ENCODE results near the gene CCDC200.
A peak's percentile ranks its signal among the peaks of the same experiment; 100 is the strongest.
"Not testable (repeated sequence)": the region's sequence is repeated elsewhere in the genome, so short reads cannot be mapped to it uniquely, and the experiment has no call there.

The CCDC200 gene

DNA sequence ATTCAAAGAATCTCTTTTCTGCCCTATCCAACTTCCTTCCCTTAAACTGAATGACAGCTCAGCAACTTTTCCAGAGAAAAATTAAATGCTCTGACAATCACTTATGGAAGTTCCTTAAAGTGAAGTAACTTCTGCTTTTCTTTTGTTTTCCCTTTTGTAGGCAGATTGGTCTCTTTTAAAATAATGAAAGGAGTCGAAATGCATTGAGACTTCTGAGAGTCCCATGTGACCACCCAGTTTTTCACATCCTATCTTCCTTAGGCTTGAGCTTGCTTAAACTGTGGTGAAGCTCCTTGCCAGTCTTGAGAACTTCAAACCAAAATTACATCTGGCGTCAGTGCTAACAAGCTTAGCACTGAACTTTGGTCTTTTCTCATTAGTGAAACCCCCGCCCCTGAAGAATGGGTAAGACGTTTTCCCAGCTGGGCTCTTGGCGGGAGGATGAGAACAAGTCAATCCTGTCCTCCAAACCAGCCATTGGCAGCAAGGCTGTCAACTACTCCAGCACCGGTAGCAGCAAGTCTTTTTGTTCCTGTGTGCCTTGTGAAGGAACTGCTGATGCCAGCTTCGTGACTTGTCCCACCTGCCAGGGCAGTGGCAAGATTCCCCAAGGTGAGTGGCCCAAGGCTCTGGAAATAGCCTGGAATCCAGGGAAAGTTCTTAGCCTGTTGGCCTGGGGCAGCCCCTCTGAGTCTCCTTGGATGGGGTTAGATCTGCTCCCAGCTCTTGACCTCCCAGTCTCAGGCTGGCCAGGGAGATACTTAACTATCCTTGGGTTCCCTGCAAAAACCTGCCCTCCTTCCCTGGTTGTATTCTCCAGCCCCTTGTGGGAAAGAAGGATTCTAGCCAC lies 15.6 kb downstream of the CCDC200 start:
- peak overlapping the region; percentile 82 for H3K9ac ChIP-seq (ENCODE audit: low read depth, low read length)

DNA sequence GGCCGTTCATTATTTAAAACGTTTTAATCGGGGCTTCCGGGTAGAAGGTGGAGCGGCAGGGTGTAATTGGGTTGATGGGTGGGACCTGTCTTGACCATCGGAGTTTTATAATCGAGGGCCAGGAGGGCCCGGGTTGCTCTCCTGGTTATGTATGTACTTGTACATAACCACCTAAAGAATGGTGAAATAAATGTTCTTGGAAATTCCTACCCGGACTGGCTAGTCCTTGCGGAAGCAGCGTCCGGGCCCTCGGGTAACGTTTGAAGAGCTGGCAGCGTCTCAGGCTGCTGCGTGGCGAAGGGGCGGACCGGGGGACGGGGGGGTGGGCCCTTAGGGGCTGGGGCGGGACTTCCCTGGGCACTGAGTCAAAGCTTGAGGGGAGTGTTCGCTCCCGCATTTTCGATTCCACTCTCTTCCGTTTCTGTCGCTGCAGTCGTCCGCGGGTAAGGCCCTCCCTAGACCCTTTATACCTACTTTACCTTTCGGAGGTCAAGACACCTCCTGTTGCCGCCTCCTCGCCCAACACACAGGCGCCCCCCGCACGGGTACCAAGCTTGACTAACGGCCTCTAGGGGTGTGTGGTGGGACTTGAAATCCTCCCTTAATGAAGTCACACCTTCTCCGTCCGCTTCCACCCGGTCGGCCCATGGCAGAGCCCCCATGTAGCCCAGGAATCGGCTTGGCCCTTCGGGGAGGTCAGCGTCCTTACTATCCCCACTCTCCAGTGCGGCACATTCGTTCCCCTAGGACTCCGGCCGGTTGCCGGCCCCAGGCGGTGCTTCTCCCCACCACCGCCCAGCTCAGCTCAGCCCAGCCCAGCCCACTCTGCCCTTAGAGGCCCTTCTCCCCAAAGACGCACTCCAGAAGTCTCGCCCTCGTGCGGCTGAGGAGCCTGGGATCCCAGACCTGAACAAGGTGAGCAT lies 16.7 kb downstream of the CCDC200 start, which contains the start of gene TMEM106A:
TMEM106A (plus strand) TSS at position 396 of the 923 bp plus-strand sequence. CDS start 1,167 bp downstream, outside the sequence.
- peak within 1 kb of the TSS; percentile 82 for H3K9ac ChIP-seq (ENCODE audit: low read depth, low read length)
- H3K27me3 ChIP-seq (ENCODE audit: control insufficient read depth, insufficient read depth, low read length): no peaks in the 10 kb centered on the region
- H3K4me3 ChIP-seq (ENCODE audit: low read length): peak within 1 kb of the TSS; percentile 86
- H3K4me2 ChIP-seq (ENCODE audit: low read length): peak within 1 kb of the TSS; percentile 99
- H3K36me3 ChIP-seq (ENCODE audit: insufficient read depth, low read length): peaks cover 55% of the 10 kb centered on the region
- H3K9me3 ChIP-seq (replicated peaks; ENCODE audit: low read length): no peaks in the 10 kb centered on the region
- H3K4me1 ChIP-seq (ENCODE audit: control insufficient read depth, insufficient read depth, low read length): peaks cover 28% of the 10 kb centered on the region

More for the DNA sequence above, 15.6 kb downstream of the CCDC200 start:
- H3K36me3 ChIP-seq (ENCODE audit: insufficient read depth, low read length): peaks cover 56% of the 10 kb centered on the region
- no peaks in the 10 kb centered on the region for H3K27me3 ChIP-seq (ENCODE audit: control insufficient read depth, insufficient read depth, low read length)
- peaks cover 28% of the 10 kb centered on the region for H3K4me1 ChIP-seq (ENCODE audit: control insufficient read depth, insufficient read depth, low read length)
- H3K4me3 ChIP-seq (ENCODE audit: low read length): peak overlapping the region; percentile 86
- no peaks in the 10 kb centered on the region for H3K9me3 ChIP-seq (replicated peaks; ENCODE audit: low read length)
- H3K4me2 ChIP-seq (ENCODE audit: low read length): peak overlapping the region; percentile 99

DNA sequence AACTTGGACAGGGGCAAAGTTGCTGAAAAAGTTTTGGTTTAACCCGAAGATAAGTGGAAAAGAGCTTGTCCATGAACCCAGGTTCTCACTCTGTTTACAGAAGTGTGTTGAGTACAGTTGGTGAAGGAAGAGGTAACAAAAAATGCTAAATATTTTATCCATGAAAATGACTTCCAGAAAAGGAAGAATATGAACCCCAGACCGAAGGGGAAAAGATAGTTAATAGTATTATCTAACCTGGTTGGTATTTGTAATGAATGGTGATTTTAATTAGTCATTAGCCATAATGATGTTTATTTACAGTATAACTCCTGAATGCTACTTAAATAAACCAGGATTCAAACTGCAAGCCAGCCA lies 17.3 kb downstream of the CCDC200 start:
- H3K27me3 ChIP-seq (ENCODE audit: control insufficient read depth, insufficient read depth, low read length): no peaks in the 10 kb centered on the region
- H3K4me3 ChIP-seq (ENCODE audit: low read length): peak overlapping the region; percentile 86
- peak overlapping the region; percentile 99 for H3K4me2 ChIP-seq (ENCODE audit: low read length)
- peaks cover 49% of the 10 kb centered on the region for H3K36me3 ChIP-seq (ENCODE audit: insufficient read depth, low read length)
- H3K9me3 ChIP-seq (replicated peaks; ENCODE audit: low read length): no peaks in the 10 kb centered on the region
- peak overlapping the region; percentile 82 for H3K9ac ChIP-seq (ENCODE audit: low read depth, low read length)
- H3K4me1 ChIP-seq (ENCODE audit: control insufficient read depth, insufficient read depth, low read length): peaks cover 28% of the 10 kb centered on the region

DNA sequence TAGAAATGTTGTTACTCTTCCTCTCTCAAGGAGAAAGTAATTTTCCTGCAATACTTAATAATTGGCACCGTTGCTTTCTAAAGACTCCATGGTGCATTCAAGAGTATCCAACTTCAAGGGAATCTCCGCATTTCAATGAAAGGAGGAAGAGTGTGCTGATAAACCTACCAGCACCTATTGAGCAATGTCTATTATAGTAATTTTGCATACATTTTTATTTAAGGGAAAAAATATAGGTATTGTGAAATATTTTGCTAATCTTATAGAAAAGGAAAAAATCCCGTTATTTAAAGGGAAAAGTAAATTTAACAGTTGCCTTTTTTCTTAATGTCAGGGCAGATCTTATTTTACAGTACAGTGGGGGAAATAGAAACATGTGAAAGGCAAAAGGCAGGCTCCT lies 17.8 kb downstream of the CCDC200 start:
- Histone ChIP-seq H3K9ac (ENCODE audit: low read depth, low read length) (peak overlapping the region; percentile 82), H3K4me2 (ENCODE audit: low read length) (peak overlapping the region; percentile 99), H3K9me3 (replicated peaks; ENCODE audit: low read length) (no peaks in the 10 kb centered on the region), H3K27me3 (ENCODE audit: control insufficient read depth, insufficient read depth, low read length) (no peaks in the 10 kb centered on the region), H3K36me3 (ENCODE audit: insufficient read depth, low read length) (peaks cover 44% of the 10 kb centered on the region), H3K4me3 (ENCODE audit: low read length) (no peak overlapping the region), H3K4me1 (ENCODE audit: control insufficient read depth, insufficient read depth, low read length) (peaks cover 28% of the 10 kb centered on the region)

DNA sequence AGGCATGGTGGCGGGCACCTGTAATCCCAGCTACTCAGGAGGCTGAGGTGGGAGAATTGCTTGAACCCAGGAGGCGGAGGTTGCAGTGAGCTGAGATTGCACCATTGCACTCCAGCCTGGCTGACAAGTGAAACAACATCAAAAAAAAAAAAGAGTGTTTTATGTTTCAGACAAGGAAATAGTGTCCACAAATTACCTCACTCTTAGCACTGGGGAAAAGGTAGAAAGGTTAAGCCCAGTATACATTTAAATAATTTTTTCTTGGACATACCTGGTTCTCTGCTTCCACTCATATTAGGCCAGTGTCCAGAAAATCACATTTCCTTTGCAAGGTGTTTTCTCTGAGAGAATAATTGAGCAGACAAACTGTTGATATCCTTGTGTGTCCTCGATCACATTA lies 25.4 kb downstream of the CCDC200 start:
- H3K4me1 ChIP-seq (ENCODE audit: control insufficient read depth, insufficient read depth, low read length); H3K27me3 ChIP-seq (ENCODE audit: control insufficient read depth, insufficient read depth, low read length); H3K9ac ChIP-seq (ENCODE audit: low read depth, low read length); H3K4me2 ChIP-seq (ENCODE audit: low read length); H3K4me3 ChIP-seq (ENCODE audit: low read length); H3K9me3 ChIP-seq (replicated peaks; ENCODE audit: low read length): not testable (repeated sequence)
- H3K36me3 ChIP-seq (ENCODE audit: insufficient read depth, low read length): peaks cover 60% of the 10 kb centered on the region

DNA sequence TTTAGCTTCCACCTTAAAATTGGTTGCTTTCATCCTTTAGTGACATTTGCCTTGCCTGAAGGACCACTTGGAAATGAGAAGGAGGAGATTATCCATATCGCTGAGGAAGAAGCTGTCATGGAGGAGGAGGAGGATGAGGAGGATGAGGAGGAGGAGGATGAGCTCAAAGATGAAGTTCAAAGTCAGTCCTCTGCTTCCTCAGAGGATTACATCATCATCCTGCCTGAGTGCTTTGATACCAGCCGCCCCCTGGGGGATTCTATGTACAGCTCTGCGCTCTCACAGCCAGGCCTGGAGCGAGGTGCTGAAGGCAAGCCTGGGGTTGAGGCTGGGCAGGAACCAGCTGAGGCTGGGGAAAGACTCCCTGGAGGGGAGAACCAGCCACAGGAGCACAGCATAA lies 28.3 kb downstream of the CCDC200 start:
- Histone ChIP-seq H3K36me3 (ENCODE audit: insufficient read depth, low read length) (peaks cover 70% of the 10 kb centered on the region), H3K27me3 (ENCODE audit: control insufficient read depth, insufficient read depth, low read length) (no peaks in the 10 kb centered on the region), H3K4me3 (ENCODE audit: low read length) (no peak overlapping the region), H3K9me3 (replicated peaks; ENCODE audit: low read length) (no peaks in the 10 kb centered on the region), H3K4me1 (ENCODE audit: control insufficient read depth, insufficient read depth, low read length) (no peaks in the 10 kb centered on the region), H3K9ac (ENCODE audit: low read depth, low read length) (no peak overlapping the region), H3K4me2 (ENCODE audit: low read length) (no peak overlapping the region)

DNA sequence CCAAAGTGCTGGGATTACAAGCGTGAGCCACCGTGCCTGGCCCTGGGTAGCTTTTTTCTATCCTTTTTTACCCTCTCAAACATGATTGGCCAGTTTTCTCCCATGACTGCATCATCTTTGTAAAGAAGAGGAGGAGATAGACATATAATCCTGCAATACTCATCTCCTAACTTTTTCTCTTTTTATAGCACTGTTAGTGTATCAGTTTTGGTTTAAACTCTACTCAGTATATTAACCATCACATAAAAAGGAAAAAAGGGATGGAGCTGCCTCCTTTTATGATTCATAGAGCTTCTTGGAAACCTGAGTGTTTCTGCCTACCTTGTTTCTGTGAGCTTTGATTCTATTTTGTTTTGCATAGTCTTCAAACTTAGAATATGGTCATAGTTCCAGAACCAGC lies 28.8 kb downstream of the CCDC200 start:
- H3K4me3 ChIP-seq (ENCODE audit: low read length): no peak overlapping the region
- no peaks in the 10 kb centered on the region for H3K4me1 ChIP-seq (ENCODE audit: control insufficient read depth, insufficient read depth, low read length)
- no peak overlapping the region for H3K9ac ChIP-seq (ENCODE audit: low read depth, low read length)
- no peaks in the 10 kb centered on the region for H3K9me3 ChIP-seq (replicated peaks; ENCODE audit: low read length)
- no peaks in the 10 kb centered on the region for H3K27me3 ChIP-seq (ENCODE audit: control insufficient read depth, insufficient read depth, low read length)
- H3K4me2 ChIP-seq (ENCODE audit: low read length): no peak overlapping the region
- H3K36me3 ChIP-seq (ENCODE audit: insufficient read depth, low read length): peaks cover 75% of the 10 kb centered on the region

DNA sequence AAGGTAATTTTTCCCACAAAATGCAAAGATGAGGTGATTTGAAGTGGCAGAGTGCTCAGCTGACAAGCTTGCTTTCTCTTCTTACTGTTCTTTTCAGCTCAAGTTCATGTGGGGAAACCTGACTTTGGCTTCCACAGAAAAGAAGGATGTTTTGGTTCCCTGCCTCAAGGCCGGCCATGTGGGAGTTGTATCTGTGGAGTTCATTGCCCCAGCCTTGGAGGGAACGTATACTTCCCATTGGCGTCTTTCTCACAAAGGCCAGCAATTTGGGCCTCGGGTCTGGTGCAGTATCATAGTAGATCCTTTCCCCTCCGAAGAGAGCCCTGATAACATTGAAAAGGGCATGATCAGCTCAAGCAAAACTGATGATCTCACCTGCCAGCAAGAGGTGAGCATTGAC lies 35.2 kb downstream of the CCDC200 start:
- Histone ChIP-seq H3K4me2 (ENCODE audit: low read length) (no peak overlapping the region), H3K9me3 (replicated peaks; ENCODE audit: low read length) (no peaks in the 10 kb centered on the region), H3K27me3 (ENCODE audit: control insufficient read depth, insufficient read depth, low read length) (no peaks in the 10 kb centered on the region), H3K4me3 (ENCODE audit: low read length) (no peak overlapping the region), H3K9ac (ENCODE audit: low read depth, low read length) (no peak overlapping the region), H3K4me1 (ENCODE audit: control insufficient read depth, insufficient read depth, low read length) (no peaks in the 10 kb centered on the region), H3K36me3 (ENCODE audit: insufficient read depth, low read length) (peaks cover 79% of the 10 kb centered on the region)

DNA sequence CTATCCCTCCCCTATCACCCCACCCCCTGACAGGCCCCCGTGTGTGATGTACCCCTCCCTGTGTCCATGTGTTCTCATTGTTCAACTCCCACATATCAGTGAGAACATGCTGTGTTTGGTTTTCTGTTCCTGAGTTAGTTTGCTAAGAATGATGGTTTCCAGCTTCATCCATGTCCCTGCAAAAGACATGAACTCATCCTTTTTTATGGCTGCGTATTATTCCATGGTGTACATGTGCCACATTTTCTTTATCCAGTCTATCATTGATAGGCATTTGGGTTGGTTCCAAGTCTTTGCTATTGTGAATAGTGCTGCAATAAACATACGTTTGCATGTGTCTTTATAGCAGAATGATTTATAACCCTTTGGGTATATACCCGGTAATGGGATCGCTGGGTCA lies 41.8 kb downstream of the CCDC200 start:
- not testable (repeated sequence) for H3K9me3 ChIP-seq (replicated peaks; ENCODE audit: low read length); H3K27me3 ChIP-seq (ENCODE audit: control insufficient read depth, insufficient read depth, low read length); H3K4me2 ChIP-seq (ENCODE audit: low read length); H3K9ac ChIP-seq (ENCODE audit: low read depth, low read length); H3K4me3 ChIP-seq (ENCODE audit: low read length); H3K4me1 ChIP-seq (ENCODE audit: control insufficient read depth, insufficient read depth, low read length)
- peaks cover 44% of the 10 kb centered on the region for H3K36me3 ChIP-seq (ENCODE audit: insufficient read depth, low read length)

DNA sequence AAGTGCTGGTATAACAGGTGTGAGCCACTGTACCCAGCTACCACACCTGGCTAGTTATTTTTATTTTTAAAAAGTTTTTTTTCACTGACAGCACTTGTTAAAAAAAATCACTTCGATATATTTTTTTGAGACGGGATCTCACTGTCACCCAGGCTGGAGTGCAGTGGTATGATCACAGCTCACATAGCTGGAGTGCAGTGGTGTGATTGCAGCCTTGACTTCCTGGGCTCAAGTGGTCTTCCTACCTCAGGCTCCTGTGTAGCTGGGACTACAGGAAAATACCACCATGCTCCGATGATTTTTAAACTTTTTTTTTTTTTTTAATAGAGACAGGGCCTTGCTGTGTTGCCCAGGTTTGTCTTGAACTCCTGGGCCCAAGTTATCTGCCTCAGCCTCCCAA lies 44.5 kb downstream of the CCDC200 start:
- no peak overlapping the region for H3K4me3 ChIP-seq (ENCODE audit: low read length)
- H3K27me3 ChIP-seq (ENCODE audit: control insufficient read depth, insufficient read depth, low read length): no peaks in the 10 kb centered on the region
- no peaks in the 10 kb centered on the region for H3K9me3 ChIP-seq (replicated peaks; ENCODE audit: low read length)
- H3K4me1 ChIP-seq (ENCODE audit: control insufficient read depth, insufficient read depth, low read length): no peaks in the 10 kb centered on the region
- no peak overlapping the region for H3K9ac ChIP-seq (ENCODE audit: low read depth, low read length)
- H3K4me2 ChIP-seq (ENCODE audit: low read length): no peak overlapping the region
- peaks cover 40% of the 10 kb centered on the region for H3K36me3 ChIP-seq (ENCODE audit: insufficient read depth, low read length)

DNA sequence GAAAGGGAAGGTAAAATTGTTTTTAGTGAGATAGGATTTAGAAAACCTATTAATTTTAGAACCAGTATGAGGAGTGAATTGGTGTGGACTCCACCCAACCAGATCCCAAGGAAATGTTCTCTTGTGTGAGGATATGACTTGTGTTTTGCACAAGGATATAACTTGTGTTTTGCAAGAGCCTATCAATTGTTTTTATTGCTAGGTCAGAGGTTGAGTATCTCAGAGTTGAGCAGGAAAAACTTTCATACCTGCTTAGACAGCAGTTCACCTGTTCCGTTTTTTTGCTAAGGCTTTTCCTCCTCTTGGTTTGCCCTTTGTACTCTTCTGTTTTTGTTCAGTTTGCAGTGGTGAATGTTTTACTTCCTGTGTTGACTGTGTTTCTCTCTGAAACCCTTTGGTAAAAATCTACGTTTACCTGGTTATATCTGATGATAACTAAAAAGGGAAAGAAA lies 52.3 kb downstream of the CCDC200 start:
- Histone ChIP-seq H3K9me3 (replicated peaks; ENCODE audit: low read length) (no peaks in the 10 kb centered on the region), H3K27me3 (ENCODE audit: control insufficient read depth, insufficient read depth, low read length) (no peaks in the 10 kb centered on the region), H3K36me3 (ENCODE audit: insufficient read depth, low read length) (peaks cover 51% of the 10 kb centered on the region), H3K9ac (ENCODE audit: low read depth, low read length) (no peak overlapping the region), H3K4me3 (ENCODE audit: low read length) (no peak overlapping the region), H3K4me1 (ENCODE audit: control insufficient read depth, insufficient read depth, low read length) (peaks cover 17% of the 10 kb centered on the region), H3K4me2 (ENCODE audit: low read length) (no peak overlapping the region)

All from skeletal muscle satellite cell (primary cell).